D721Med (cell line): ENCODE data around the gene SERPINF2.

Experiments used
- DNase-seq: peaks from one replicate; pipeline ENCODE4 v3.0.0; 2011; ENCODE audit warnings: low spot score; ENCODE audit not compliant: insufficient read length
- FAIRE-seq: peaks from 2 replicates; lab custom pipeline; 2011; peaks lifted over from hg19 to GRCh38; lab: Jason Lieb, UNC
- TF ChIP-seq, protein P1 (sequence below): IDR thresholded peaks from 2 replicates; pipeline ENCODE4 v1.5.1; 2012; ENCODE audit warnings: mild to moderate bottlenecking, control low read depth; ENCODE audit not compliant: insufficient read depth; ENCODE audit errors: missing control alignments

Gene SERPINF2

DNA sequence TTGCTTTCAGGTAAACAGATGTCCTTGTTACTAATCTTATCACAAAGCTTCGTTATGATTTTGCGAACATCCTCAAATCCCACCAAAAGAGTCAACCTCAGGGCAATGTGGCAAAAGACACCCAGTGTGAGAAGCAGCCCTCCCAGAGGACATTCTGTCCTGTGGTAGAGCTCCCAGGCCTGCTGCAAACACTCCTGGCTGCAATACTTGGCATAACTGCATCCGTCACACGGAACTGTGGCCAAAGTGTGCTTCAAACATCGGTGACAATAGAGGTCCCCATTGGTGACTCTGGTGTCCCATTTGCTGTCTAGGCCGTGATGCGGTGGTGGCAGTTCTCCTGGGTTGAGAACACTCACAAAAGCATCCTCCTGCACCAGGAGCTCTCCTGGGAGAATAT lies 57.6 kb downstream of the SERPINF2 start:
- FAIRE-seq (no peak), DNase-seq (no peak)
- TF ChIP-seq, protein P1, sequence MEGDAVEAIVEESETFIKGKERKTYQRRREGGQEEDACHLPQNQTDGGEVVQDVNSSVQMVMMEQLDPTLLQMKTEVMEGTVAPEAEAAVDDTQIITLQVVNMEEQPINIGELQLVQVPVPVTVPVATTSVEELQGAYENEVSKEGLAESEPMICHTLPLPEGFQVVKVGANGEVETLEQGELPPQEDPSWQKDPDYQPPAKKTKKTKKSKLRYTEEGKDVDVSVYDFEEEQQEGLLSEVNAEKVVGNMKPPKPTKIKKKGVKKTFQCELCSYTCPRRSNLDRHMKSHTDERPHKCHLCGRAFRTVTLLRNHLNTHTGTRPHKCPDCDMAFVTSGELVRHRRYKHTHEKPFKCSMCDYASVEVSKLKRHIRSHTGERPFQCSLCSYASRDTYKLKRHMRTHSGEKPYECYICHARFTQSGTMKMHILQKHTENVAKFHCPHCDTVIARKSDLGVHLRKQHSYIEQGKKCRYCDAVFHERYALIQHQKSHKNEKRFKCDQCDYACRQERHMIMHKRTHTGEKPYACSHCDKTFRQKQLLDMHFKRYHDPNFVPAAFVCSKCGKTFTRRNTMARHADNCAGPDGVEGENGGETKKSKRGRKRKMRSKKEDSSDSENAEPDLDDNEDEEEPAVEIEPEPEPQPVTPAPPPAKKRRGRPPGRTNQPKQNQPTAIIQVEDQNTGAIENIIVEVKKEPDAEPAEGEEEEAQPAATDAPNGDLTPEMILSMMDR: no peak

DNA sequence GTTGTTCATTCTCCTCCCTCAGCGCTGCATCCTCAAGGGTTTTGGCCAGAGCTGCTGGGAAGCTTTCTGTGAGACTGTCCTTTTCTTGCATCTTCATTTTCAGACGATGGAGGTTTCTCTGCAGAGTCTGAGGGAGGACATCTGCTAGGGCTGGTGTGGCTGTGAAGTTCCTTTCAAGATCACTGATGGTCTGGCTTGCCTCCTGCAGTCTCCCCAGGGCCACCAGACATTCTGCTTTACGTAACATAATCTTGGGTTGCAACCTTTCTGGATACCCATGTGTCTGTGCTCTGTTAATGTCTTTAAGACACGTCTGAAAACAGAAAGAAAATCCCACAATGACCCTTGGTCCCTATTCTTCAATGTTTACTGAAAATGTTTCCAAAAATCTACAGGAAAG lies 58.0 kb downstream of the SERPINF2 start:
- FAIRE-seq (no peak), DNase-seq (no peak)
- TF ChIP-seq, protein P1: no peak

- FAIRE-seq: no peak
- TF ChIP-seq, protein P1: no peak
- DNase-seq: no peak
Measured at GRCh38 chr17:1802429-1802828, 59.8 kb downstream of the SERPINF2 start.

DNA sequence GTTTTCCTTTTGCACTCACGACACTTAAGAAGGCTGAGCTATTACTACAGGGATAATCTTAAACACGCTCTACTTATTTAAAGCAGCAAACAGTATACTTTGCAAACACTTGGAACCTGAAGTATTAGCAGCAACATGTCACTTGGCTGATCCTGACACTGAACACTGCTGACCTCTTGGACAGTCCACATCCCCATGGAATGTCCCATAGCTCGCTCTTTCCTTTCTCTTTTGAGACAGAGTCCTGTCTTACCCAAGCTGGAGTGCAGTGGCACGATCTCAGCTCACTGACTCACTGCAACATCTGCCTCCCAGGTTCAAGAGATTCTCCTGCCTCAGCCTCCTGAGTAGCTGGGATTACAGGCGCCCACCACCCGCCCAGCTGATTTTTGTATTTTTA lies 60.6 kb downstream of the SERPINF2 start:
- TF ChIP-seq, protein P1: no peak
- no peak for FAIRE-seq
- DNase-seq: no peak
